Measurements from ENCODE around the gene CDK16. TPM values are rescaled to one million over a fixed set of nuclear protein-coding genes. Genes with fewer than 3 reads are reported as not detected.

Gene CDK16
- total RNA-seq, 2 experiments from 2014 or later = 68.5 to 86.1 TPM

DNA sequence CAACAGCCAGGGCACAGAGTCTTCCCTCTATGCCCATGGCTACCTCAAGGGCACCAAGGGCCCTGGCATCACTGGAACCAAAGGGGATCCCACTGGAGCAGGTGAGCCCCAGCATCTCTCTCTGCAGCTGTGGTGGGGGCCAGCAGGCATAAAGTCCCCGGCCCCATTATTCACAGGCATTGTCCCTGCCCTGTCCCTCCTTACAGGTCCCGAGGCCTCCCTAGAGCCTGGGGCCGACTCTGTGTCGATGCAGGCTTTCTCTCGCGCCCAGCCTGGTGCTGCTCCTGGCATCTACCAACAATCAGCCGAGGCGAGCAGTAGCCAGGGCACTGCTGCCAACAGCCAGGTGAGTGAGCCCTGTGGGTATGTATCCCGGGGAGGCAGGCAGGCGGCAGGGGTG, 37.2 kb upstream of the CDK16 start:
- Histone ChIP-seq H3K9me3 (ENCODE audit: low read length) (no peaks in the 10 kb centered on the region), H3K36me3 (ENCODE audit: insufficient read depth, low read length) (peaks cover 44% of the 10 kb centered on the region), H3K27ac (ENCODE audit: low read depth, low read length, poor library complexity, severe bottlenecking) (no peak overlapping the region), H3K79me2 (ENCODE audit: insufficient read depth, low read depth, low read length) (no peaks in the 10 kb centered on the region), H2AFZ (ENCODE audit: low read length) (no peak overlapping the region), H3K9me2 (ENCODE audit: insufficient read depth, low read length) (no peaks in the 10 kb centered on the region), H3K4me1 (ENCODE audit: insufficient read depth, low read length, poor library complexity, severe bottlenecking) (no peaks in the 10 kb centered on the region), H4K20me1 (ENCODE audit: insufficient read depth, low read length) (no peaks in the 10 kb centered on the region), H3K4me2 (ENCODE audit: low read length) (no peak overlapping the region), H3K4me3 (ENCODE audit: low read depth, low read length, poor library complexity, severe bottlenecking) (no peak overlapping the region)
- no peak for DNase-seq (ENCODE audit: low spot score)
- no peak for TF ChIP-seq CTCF (conservative IDR thresholded peaks at IDR 0.05; ENCODE audit: low read length)
- TF ChIP-seq EZH2phosphoT487 (IDR thresholded peaks at IDR 0.05; ENCODE audit: borderline replicate concordance, low read depth, low read length) = no peak
- no TSS peak for BruUV-seq (replicated peaks)
- CTCF ChIA-PET (ENCODE audit: unreplicated experiment) = no interaction called here
- POLR2A ChIA-PET = no interaction called here
- intact Hi-C loops (cut with micrococcal nuclease; ENCODE audit: unreplicated experiment) = no loop called here

DNA sequence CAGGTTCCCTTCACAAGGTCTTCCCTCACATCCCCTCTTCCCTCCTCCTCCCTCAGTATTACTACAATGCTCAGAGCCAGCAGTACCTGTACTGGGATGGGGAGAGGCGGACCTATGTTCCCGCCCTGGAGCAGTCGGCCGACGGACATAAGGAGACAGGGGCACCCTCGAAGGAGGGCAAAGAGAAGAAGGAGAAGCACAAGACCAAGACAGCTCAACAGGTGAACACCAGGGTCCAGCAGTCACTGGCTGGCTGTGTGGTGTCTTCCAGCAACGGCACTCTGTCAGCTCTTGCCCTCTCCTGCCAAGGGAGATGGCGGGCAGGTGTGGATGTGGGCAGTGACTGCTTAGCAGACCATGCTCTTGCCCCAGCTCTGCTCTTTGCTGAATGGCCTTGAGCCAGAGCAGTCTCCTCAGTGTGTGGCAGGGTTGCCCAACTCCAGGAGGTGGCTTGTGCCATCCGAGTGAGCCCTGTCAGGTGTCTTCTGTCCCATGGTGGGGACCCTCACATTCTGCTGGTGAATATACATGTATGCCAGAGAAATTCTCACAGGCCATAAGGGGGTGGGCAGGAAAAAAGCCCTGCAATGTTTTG, 36.3 kb upstream of the CDK16 start:
- peaks cover 46% of the 10 kb centered on the region for H3K36me3 ChIP-seq (ENCODE audit: insufficient read depth, low read length)
- TF ChIP-seq CTCF (conservative IDR thresholded peaks at IDR 0.05; ENCODE audit: low read length) = no peak
- no peak for TF ChIP-seq EZH2phosphoT487 (IDR thresholded peaks at IDR 0.05; ENCODE audit: borderline replicate concordance, low read depth, low read length)

GRCh38 chrX:47184486-47184885, 34.0 kb upstream of the CDK16 start:
- H4K20me1 ChIP-seq (ENCODE audit: insufficient read depth, low read length) = no peaks in the 10 kb centered on the region
- no peak for DNase-seq (ENCODE audit: low spot score)
- H3K27ac ChIP-seq (ENCODE audit: low read depth, low read length, poor library complexity, severe bottlenecking) = no peak overlapping the region
- no peaks in the 10 kb centered on the region for H3K4me1 ChIP-seq (ENCODE audit: insufficient read depth, low read length, poor library complexity, severe bottlenecking)
- H3K36me3 ChIP-seq (ENCODE audit: insufficient read depth, low read length) = peaks cover 37% of the 10 kb centered on the region
- no peak overlapping the region for H2AFZ ChIP-seq (ENCODE audit: low read length)
- H3K9me3 ChIP-seq (ENCODE audit: low read length) = no peaks in the 10 kb centered on the region
- H3K4me2 ChIP-seq (ENCODE audit: low read length) = no peak overlapping the region
- no peak overlapping the region for H3K4me3 ChIP-seq (ENCODE audit: low read depth, low read length, poor library complexity, severe bottlenecking)
- ChIA-PET POLR2A (no interaction called here), CTCF (ENCODE audit: unreplicated experiment) (no interaction called here)
- BruUV-seq (replicated peaks) = no TSS peak
- H3K9me2 ChIP-seq (ENCODE audit: insufficient read depth, low read length) = no peaks in the 10 kb centered on the region
- TF ChIP-seq CTCF (conservative IDR thresholded peaks at IDR 0.05; ENCODE audit: low read length) (no peak), EZH2phosphoT487 (IDR thresholded peaks at IDR 0.05; ENCODE audit: borderline replicate concordance, low read depth, low read length) (no peak)
- no peaks in the 10 kb centered on the region for H3K79me2 ChIP-seq (ENCODE audit: insufficient read depth, low read depth, low read length)
- intact Hi-C loops (cut with micrococcal nuclease; ENCODE audit: unreplicated experiment) = no loop called here

More for the DNA sequence above, 36.3 kb upstream of the CDK16 start:
- Histone ChIP-seq H4K20me1 (ENCODE audit: insufficient read depth, low read length) (no peaks in the 10 kb centered on the region), H3K4me1 (ENCODE audit: insufficient read depth, low read length, poor library complexity, severe bottlenecking) (no peaks in the 10 kb centered on the region), H2AFZ (ENCODE audit: low read length) (no peak overlapping the region), H3K4me3 (ENCODE audit: low read depth, low read length, poor library complexity, severe bottlenecking) (no peak overlapping the region), H3K27ac (ENCODE audit: low read depth, low read length, poor library complexity, severe bottlenecking) (no peak overlapping the region), H3K9me3 (ENCODE audit: low read length) (no peaks in the 10 kb centered on the region), H3K9me2 (ENCODE audit: insufficient read depth, low read length) (no peaks in the 10 kb centered on the region), H3K4me2 (ENCODE audit: low read length) (no peak overlapping the region), H3K79me2 (ENCODE audit: insufficient read depth, low read depth, low read length) (no peaks in the 10 kb centered on the region)
- ChIA-PET POLR2A (no interaction called here), CTCF (ENCODE audit: unreplicated experiment) (no interaction called here)
- no TSS peak for BruUV-seq (replicated peaks)
- DNase-seq (ENCODE audit: low spot score) = no peak
- intact Hi-C loops (cut with micrococcal nuclease; ENCODE audit: unreplicated experiment) = no loop called here
